ENCODE measurements around the gene PCP2. TPM values are rescaled to one million over a fixed set of nuclear protein-coding genes. Genes with fewer than 3 reads are reported as not detected.

PCP2 gene
- total RNA-seq, 1 experiment from 2014 or later, result not detected

- no peak overlapping the region for H4K91ac ChIP-seq (ENCODE audit: insufficient read length, low read depth, low read length)
- no peak for TF ChIP-seq CTCF (conservative IDR thresholded peaks at IDR 0.05)
- H3K79me2 ChIP-seq (ENCODE audit: insufficient read depth, low read length), result no peaks in the 10 kb centered on the region; the same call in 1 of the 2 replicates
- H4K8ac ChIP-seq (replicated peaks; ENCODE audit: insufficient read length, low read depth, low read length), result no peak overlapping the region
- H3K9ac ChIP-seq (ENCODE audit: extremely low read depth, insufficient read length, low read length), result no peak overlapping the region
- H3T11ph ChIP-seq (ENCODE audit: low read length), result no peak overlapping the region
- no peak overlapping the region for H2AK5ac ChIP-seq (ENCODE audit: insufficient read length, low read length)
- no peaks in the 10 kb centered on the region for H3K9me3 ChIP-seq (ENCODE audit: control insufficient read depth, low read depth, low read length)
- no peak overlapping the region for H2BK12ac ChIP-seq (ENCODE audit: insufficient read length, low read depth, low read length)
- H2BK5ac ChIP-seq (ENCODE audit: insufficient read length, low read length), result no peak overlapping the region
- no peak overlapping the region for H2BK20ac ChIP-seq (ENCODE audit: low read depth, low read length, poor library complexity, severe bottlenecking)
- no CpG with 5 or more reads among the region's 15 CpGs for WGBS (ENCODE audit: extremely low coverage, insufficient read length, low lambda C conversion rate)
- Mint-ChIP-seq H3K9me3 (peaks cover 0 to 2% of the 10 kb centered on the region in 2 experiments; a peak in 1 of 5 replicates), H3K36me3 (ENCODE audit: insufficient read depth in 1 of 3, low read depth in 3 of 3) (peaks cover 8 to 25% (median 24%) of the 10 kb centered on the region in 3 experiments), H3K27ac (no peak overlapping the region; a peak in 1 of 7 replicates), H3K4me1 (peaks cover 14 to 32% of the 10 kb centered on the region in 2 experiments), H3K4me3 (peak overlapping the region in 1 of 2 experiments; percentile 40; a peak in 2 of 5 replicates), H3K27me3 (ENCODE audit: low read depth) (peaks cover 1% of the 10 kb centered on the region; the same call in 1 of the 2 replicates)
- no peaks in the 10 kb centered on the region for H3K23me2 ChIP-seq (ENCODE audit: insufficient read length, low read depth, low read length, poor library complexity, severe bottlenecking)
- H2AFZ ChIP-seq (ENCODE audit: low read length), result no peak overlapping the region
- H3K27ac ChIP-seq (ENCODE audit: insufficient read length, low read depth, low read length), result no peak overlapping the region
- no peak overlapping the region for H4K5ac ChIP-seq (ENCODE audit: insufficient read length, low read depth, low read length)
- DNase-seq, result no peak
- no peak overlapping the region for H3K23ac ChIP-seq (ENCODE audit: insufficient read length, low read depth, low read length)
- no peak overlapping the region for H3K56ac ChIP-seq (ENCODE audit: insufficient read length, low read depth, low read length)
- H2BK120ac ChIP-seq (ENCODE audit: low read depth, low read length, poor library complexity, severe bottlenecking), result no peak overlapping the region
- no peak overlapping the region for H3K18ac ChIP-seq (ENCODE audit: insufficient read length, low read depth, low read length)
- H3K4me2 ChIP-seq (ENCODE audit: insufficient read depth, insufficient read length, low read length), result no peak overlapping the region
- no peaks in the 10 kb centered on the region for H3K27me3 ChIP-seq (ENCODE audit: insufficient read depth, low read length)
- H3K4me1 ChIP-seq (ENCODE audit: insufficient read depth, low read length), result no peaks in the 10 kb centered on the region; the same call in 1 of the 2 replicates
- H3K14ac ChIP-seq (ENCODE audit: insufficient read depth, low read length), result no peak overlapping the region
- H3K4ac ChIP-seq (ENCODE audit: low read depth, low read length), result no peak overlapping the region
- H4K20me1 ChIP-seq (ENCODE audit: control insufficient read depth, insufficient read depth, insufficient read length), result no peaks in the 10 kb centered on the region
- H3K79me1 ChIP-seq (ENCODE audit: insufficient read depth, low read depth, low read length, poor library complexity, severe bottlenecking), result peaks cover 7% of the 10 kb centered on the region
- no peak overlapping the region for H2BK15ac ChIP-seq (ENCODE audit: low read depth, low read length)
Measured at GRCh38 chr19:7602240-7602934, 31.1 kb downstream of the PCP2 start.
